Right cardiac atrium (tissue), 5 donors: Measurements from ENCODE around the gene SPON1. TPM values are rescaled to one million over a fixed set of nuclear protein-coding genes. Genes with fewer than 3 reads are reported as not detected.
"Not testable (repeated sequence)": the region's sequence is repeated elsewhere in the genome, so short reads cannot be mapped to it uniquely, and the experiment has no call there.

ENCODE experiments used
- ATAC-seq, 2 donors: fragments of 200-7000 bp; cut with Tn5 transposase; one replicate each; pipeline versions ENCODE4 v1.8.0 to v1.9.1; 2020; ENCODE audit warnings: moderate library complexity in 2 of 2, mild to moderate bottlenecking in 1 of 2
- DNase-seq, 3 donors: peaks; one replicate each; pipeline ENCODE4 v3.0.0-alpha.2; 2020
- H3K27ac ChIP-seq: one replicate; pipeline ENCODE4 v1.5.1; 2013; ENCODE audit warnings: mild to moderate bottlenecking, low read length, control low read depth, moderate library complexity
- H3K27me3 ChIP-seq: one replicate; pipeline ENCODE4 v1.6.1; 2013; ENCODE audit not compliant: control insufficient read depth, insufficient read depth
- H3K4me1 ChIP-seq: one replicate; pipeline ENCODE4 v1.6.1; 2013; ENCODE audit warnings: low read length; ENCODE audit not compliant: control insufficient read depth, insufficient read depth
- H3K4me3 ChIP-seq: one replicate; pipeline ENCODE4 v1.5.1; 2013; ENCODE audit warnings: low read length, control low read depth
- H3K9me3 ChIP-seq: one replicate; pipeline ENCODE4 v1.6.1; 2013; ENCODE audit warnings: low read length; ENCODE audit not compliant: control insufficient read depth
- WGBS: extraction: QIAGEN DNeasy Blood & Tissue Kit; methylation state at CpG from one replicate; pipeline ENCODE4 v1.1.7; 2013; 5-methylcytosine and 5-hydroxymethylcytosine counted together
- intact Hi-C, 4 donors: fragments of 100-400 bp; cut with DNase I; formaldehyde crosslinking; loops; one replicate each; pipeline versions ENCODE4 v1.11.0 to v1.14.0; 2022 to 2023
- polyA plus RNA-seq: library from polyadenylated mRNA; stranded (reverse); fragments of 200-250 nt; gene quantifications from one replicate; pipeline ENCODE4 v1.2.3, GENCODE V29; 2013
- total RNA-seq, 4 donors: library from RNA; stranded (reverse); fragmentation: NEBNext Ultra II Directional; extraction: Animal tissue kit (Norgen Biotek cat#: 25700); gene quantifications; one replicate each; pipeline ENCODE4 v1.2.1, GENCODE V29; 2021
- donor health status: healthy with polysubstance abuse.
- donor health status: DM: no; HTN: yes; CAD: no.
- donor health status: DM: no; HTN: no; CAD: no.
- donor health status: DM: no; HTN: yes; CAD: no; lungs with severe emphysema.
- donor health status: DM: yes; HTN: yes; CAD: no.

Gene SPON1
- total and polyA plus RNA-seq, 5 donors: 12.6 to 32.7 (median 24.7) TPM

DNA sequence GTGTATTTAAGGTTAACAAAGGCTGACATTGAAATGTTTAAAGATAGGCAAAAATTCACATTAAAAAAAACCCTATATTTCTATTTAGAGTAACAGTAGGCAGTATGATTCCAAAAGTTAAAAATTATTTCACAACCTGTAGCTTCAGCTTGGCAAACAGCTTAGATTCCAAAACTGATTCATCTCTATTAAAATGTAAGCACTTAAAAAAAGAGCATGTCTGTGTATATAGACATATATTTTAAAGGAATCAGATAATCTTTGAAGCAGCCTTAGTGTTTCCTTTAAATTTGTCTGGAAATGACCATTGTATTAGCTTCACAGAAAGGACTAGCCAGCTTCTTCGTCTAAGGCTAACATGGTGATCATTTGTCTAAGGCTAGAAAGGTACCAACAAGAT, 316.3 kb downstream of the SPON1 start:
- no CpG with 5 or more reads among the region's 1 CpG for WGBS

GRCh38 chr11:14288189-14288935, 325.8 kb downstream of the SPON1 start:
- no peaks in the 10 kb centered on the region for H3K27me3 ChIP-seq
- DNase-seq (no peak), ATAC-seq (peak; percentile 33 to 37)
- H3K27ac ChIP-seq: no peak overlapping the region
- intact Hi-C loops: no loop called here
- H3K4me3 ChIP-seq: no peak overlapping the region
- no peaks in the 10 kb centered on the region for H3K9me3 ChIP-seq
- peaks cover 2% of the 10 kb centered on the region for H3K4me1 ChIP-seq
- 52% methylated on average over 2 of the region's 2 CpGs for WGBS

More for the DNA sequence above, 316.3 kb downstream of the SPON1 start:
- H3K27ac ChIP-seq, H3K9me3 ChIP-seq, H3K4me3 ChIP-seq, ATAC-seq, DNase-seq, intact Hi-C loops, H3K27me3 ChIP-seq, H3K4me1 ChIP-seq: not testable (repeated sequence)

- DNase-seq (no peak), ATAC-seq (no peak)
- no peaks in the 10 kb centered on the region for H3K9me3 ChIP-seq
- WGBS: 80% methylated on average over 3 of the region's 3 CpGs
- no peaks in the 10 kb centered on the region for H3K27me3 ChIP-seq
- H3K4me3 ChIP-seq: no peak overlapping the region
- intact Hi-C loops: no loop called here
- H3K4me1 ChIP-seq: peaks cover 2% of the 10 kb centered on the region
- H3K27ac ChIP-seq: no peak overlapping the region
Measured at GRCh38 chr11:14290422-14290821, 327.9 kb downstream of the SPON1 start.

- ATAC-seq (peak; percentile 29 to 39), DNase-seq (no peak)
- H3K27ac ChIP-seq: no peak overlapping the region
- no peaks in the 10 kb centered on the region for H3K9me3 ChIP-seq
- H3K27me3 ChIP-seq: no peaks in the 10 kb centered on the region
- intact Hi-C loops: loop anchor here (2.0 to 5.0 kb wide), 4 partner anchors 57 to 157 kb away; partner anchors contain the start of gene RRAS2 (in 1 of the 4)
- 60% methylated on average over 1 of the region's 1 CpG for WGBS
- H3K4me3 ChIP-seq: no peak overlapping the region
- no peaks in the 10 kb centered on the region for H3K4me1 ChIP-seq
Measured at GRCh38 chr11:14299921-14300320, 337.4 kb downstream of the SPON1 start.

DNA sequence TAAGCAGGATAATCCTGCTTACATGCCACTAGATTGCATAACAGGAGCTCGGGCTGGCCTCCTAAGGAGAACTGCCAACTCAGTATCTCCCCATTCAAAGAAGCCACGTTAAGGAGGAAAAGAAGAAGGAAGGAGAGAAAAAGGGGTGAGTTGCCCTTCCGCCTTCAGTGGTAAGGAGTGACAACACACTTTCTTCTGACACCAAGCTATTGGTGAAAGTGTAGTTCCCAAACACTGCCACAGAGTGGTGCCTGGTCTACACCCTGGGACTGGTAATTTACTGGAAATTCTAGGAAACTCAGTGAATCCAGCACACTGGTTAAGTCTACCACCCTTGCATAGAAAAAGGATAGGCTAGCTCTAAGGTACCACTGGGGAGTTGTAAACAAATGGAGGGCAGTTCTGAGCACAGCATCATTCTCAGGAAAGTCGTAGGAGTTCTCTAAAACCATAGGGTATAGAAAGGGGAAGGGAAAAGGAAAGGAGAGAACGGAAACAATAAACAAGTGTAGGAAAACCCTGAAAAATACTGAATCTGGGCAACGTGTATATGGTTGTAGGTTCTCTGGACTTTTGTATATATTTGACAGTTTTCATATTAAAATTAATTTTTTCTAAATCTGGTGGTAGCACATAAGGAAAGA, 338.3 kb downstream of the SPON1 start:
- 34% methylated on average over 6 of the region's 6 CpGs for WGBS
- H3K27me3 ChIP-seq: no peaks in the 10 kb centered on the region
- H3K4me3 ChIP-seq: no peak overlapping the region
- intact Hi-C loops: loop anchor here (2.0 to 5.0 kb wide), 4 partner anchors 57 to 157 kb away; partner anchors contain the start of gene RRAS2 (in 1 of the 4)
- no peaks in the 10 kb centered on the region for H3K4me1 ChIP-seq
- no peaks in the 10 kb centered on the region for H3K9me3 ChIP-seq
- H3K27ac ChIP-seq: no peak overlapping the region
- DNase-seq (peak in 2 of 3 donors; percentile 48 to 72), ATAC-seq (peak; percentile 93 to 94)

DNA sequence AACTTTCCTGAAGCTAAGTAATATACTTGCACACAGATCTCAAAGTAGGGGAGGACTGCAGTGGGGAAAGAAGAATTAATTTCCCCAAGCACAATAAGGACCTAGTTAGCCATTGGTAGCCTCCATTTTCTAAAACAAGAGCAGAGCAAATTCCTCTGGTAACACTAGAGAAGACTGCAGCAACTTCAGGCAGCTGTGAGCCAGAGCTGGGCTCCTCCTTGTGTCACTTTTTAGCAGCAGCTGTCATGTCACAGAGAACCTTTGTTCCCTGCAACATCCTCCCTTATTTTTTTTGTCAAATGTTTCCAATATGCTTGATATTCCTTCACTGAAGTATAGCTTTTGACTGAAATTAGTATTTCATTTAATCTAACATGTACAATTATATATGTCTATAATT, 342.1 kb downstream of the SPON1 start:
- no peak for DNase-seq
- Histone ChIP-seq H3K4me3 (no peak overlapping the region), H3K27ac (no peak overlapping the region), H3K9me3 (no peaks in the 10 kb centered on the region), H3K27me3 (no peaks in the 10 kb centered on the region), H3K4me1 (peaks cover 3% of the 10 kb centered on the region)
- intact Hi-C loops: loop anchor here in 2 of 4 donors (5.0 kb wide), 3 partner anchors 53 to 153 kb away; partner anchors contain the start of gene RRAS2 (in 1 of the 2)
- ATAC-seq: no peak

DNA sequence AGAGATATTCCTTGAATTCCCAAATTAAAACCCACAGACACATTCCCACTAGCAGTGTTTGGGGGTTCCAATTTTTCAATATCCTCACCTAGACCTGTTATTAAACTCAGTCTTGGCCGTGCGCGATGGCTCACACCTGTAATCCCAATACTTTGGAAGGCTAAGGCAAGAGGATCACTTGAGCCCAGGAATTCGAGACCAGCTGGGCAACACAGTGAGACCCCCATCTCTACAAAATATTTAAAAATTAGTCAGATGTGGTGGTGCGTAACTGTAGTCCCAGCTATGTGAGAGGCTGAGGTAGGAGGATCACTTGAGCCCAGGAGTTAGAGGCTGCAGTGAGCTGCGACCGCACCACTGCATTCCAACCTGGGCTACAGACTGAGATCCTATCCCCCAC, 343.1 kb downstream of the SPON1 start:
- intact Hi-C loops: loop anchor here in 1 of 4 donors (5.0 kb wide), 1 partner anchor 137 kb away; no protein-coding TSS in a partner anchor
- WGBS: 96% methylated on average over 7 of the region's 7 CpGs
- Histone ChIP-seq H3K27ac (no peak overlapping the region), H3K9me3 (no peaks in the 10 kb centered on the region), H3K4me1 (peaks cover 6% of the 10 kb centered on the region), H3K4me3 (no peak overlapping the region), H3K27me3 (no peaks in the 10 kb centered on the region)
- ATAC-seq (no peak), DNase-seq (no peak)

DNA sequence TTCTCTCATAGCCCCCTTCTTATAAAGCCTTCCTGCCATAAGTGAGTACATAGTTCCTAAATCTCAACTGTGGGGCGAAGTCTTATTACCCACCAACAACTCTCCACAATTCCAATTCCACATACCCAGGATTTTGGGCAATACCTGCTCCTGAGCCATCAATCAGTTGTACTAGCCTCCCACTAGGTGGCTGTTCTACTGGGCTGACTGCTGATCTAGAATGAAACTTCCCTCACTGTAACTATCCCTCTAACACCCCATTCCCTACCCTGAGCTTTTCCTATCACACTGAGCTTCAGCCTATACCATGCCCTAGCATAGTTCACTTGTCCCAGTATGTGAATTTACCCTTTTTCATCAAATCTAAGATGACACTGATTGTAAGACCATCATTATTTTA, 344.0 kb downstream of the SPON1 start:
- DNase-seq (no peak), ATAC-seq (no peak)
- Histone ChIP-seq H3K4me3 (no peak overlapping the region), H3K27me3 (no peaks in the 10 kb centered on the region), H3K9me3 (no peaks in the 10 kb centered on the region), H3K27ac (no peak overlapping the region), H3K4me1 (peaks cover 6% of the 10 kb centered on the region)
- intact Hi-C loops: loop anchor here in 1 of 4 donors (5.0 kb wide), 1 partner anchor 136 kb away; no protein-coding TSS in a partner anchor
- WGBS: 98% methylated on average over 1 of the region's 1 CpG

- peaks cover 6% of the 10 kb centered on the region for H3K4me1 ChIP-seq
- ATAC-seq (peak; percentile 51 to 58), DNase-seq (no peak)
- no peaks in the 10 kb centered on the region for H3K27me3 ChIP-seq
- no peak overlapping the region for H3K4me3 ChIP-seq
- H3K9me3 ChIP-seq: no peaks in the 10 kb centered on the region
- intact Hi-C loops: loop anchor here in 1 of 4 donors (5.0 kb wide), 1 partner anchor 134 kb away; no protein-coding TSS in a partner anchor
- no peak overlapping the region for H3K27ac ChIP-seq
- 48% methylated on average over 5 of the region's 5 CpGs for WGBS
Measured at GRCh38 chr11:14308114-14308896, 345.8 kb downstream of the SPON1 start.

GRCh38 chr11:14308897-14309387, 346.4 kb downstream of the SPON1 start:
- no peak overlapping the region for H3K27ac ChIP-seq

More at GRCh38 chr11:14308897-14309387, 346.4 kb downstream of the SPON1 start:
- Histone ChIP-seq H3K4me1 (peaks cover 9% of the 10 kb centered on the region), H3K4me3 (no peak overlapping the region), H3K9me3 (no peaks in the 10 kb centered on the region), H3K27me3 (no peaks in the 10 kb centered on the region)
- intact Hi-C loops: loop anchor here in 1 of 4 donors (5.0 kb wide), 1 partner anchor 133 kb away; no protein-coding TSS in a partner anchor
- no peak for ATAC-seq
- DNase-seq: no peak
- WGBS: 85% methylated on average over 1 of the region's 1 CpG
